ENCODE results near the gene FSTL3. TPM values are rescaled to one million over a fixed set of nuclear protein-coding genes. Genes with fewer than 3 reads are reported as not detected.

The FSTL3 gene
- total and polyA plus RNA-seq, 2 of the 13 experiments (the other 11 are each of a cell fraction or from before 2014, with no cell fraction given) = 13.5 to 15.6 TPM

GRCh38 chr19:633068-633785 lies 43.0 kb upstream of the FSTL3 start, which contains the start of gene POLRMT (continued):
- TF ChIP-seq, protein P1, sequence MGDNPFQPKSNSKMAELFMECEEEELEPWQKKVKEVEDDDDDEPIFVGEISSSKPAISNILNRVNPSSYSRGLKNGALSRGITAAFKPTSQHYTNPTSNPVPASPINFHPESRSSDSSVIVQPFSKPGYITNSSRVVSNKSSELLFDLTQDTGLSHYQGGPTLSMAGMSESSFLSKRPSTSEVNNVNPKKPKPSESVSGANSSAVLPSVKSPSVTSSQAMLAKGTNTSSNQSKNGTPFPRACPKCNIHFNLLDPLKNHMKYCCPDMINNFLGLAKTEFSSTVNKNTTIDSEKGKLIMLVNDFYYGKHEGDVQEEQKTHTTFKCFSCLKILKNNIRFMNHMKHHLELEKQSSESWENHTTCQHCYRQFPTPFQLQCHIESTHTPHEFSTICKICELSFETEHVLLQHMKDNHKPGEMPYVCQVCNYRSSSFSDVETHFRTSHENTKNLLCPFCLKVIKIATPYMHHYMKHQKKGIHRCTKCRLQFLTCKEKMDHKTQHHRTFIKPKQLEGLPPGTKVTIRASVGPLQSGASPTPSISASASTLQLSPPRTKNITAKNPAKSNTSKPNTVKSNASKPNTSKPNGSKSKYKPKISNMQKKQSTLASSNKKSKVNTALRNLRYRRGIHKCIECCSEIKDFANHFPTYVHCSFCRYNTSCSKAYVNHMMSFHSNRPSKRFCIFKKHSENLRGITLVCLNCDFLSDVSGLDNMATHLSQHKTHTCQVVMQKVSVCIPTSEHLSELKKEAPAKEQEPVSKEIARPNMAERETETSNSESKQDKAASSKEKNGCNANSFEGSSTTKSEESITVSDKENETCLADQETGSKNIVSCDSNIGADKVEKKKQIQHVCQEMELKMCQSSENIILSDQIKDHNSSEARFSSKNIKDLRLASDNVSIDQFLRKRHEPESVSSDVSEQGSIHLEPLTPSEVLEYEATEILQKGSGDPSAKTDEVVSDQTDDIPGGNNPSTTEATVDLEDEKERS (CRISPR knock-in tag; IDR thresholded peaks at IDR 0.05) = no peak
- TF ChIP-seq, protein P2, sequence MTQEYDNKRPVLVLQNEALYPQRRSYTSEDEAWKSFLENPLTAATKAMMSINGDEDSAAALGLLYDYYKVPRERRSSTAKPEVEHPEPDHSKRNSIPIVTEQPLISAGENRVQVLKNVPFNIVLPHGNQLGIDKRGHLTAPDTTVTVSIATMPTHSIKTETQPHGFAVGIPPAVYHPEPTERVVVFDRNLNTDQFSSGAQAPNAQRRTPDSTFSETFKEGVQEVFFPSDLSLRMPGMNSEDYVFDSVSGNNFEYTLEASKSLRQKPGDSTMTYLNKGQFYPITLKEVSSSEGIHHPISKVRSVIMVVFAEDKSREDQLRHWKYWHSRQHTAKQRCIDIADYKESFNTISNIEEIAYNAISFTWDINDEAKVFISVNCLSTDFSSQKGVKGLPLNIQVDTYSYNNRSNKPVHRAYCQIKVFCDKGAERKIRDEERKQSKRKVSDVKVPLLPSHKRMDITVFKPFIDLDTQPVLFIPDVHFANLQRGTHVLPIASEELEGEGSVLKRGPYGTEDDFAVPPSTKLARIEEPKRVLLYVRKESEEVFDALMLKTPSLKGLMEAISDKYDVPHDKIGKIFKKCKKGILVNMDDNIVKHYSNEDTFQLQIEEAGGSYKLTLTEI (CRISPR knock-in tag; conservative IDR thresholded peaks at IDR 0.05) = no peak
- TF ChIP-seq ZMYM2 (CRISPR knock-in tag; IDR thresholded peaks at IDR 0.05) (no peak), ZNF816 (CRISPR knock-in tag; IDR thresholded peaks at IDR 0.05; ENCODE audit: borderline replicate concordance) (peak; percentile 44; the same call in 1 of the 2 replicates), NR3C1 (CRISPR knock-in tag; IDR thresholded peaks at IDR 0.05) (no peak), SOX13 (IDR thresholded peaks at IDR 0.05) (no peak), SOX13 (CRISPR knock-in tag; conservative IDR thresholded peaks at IDR 0.05 in 1 of 2, IDR thresholded peaks at IDR 0.05 in 1 of 2) (no peak), ARID5B (CRISPR knock-in tag; IDR thresholded peaks at IDR 0.05) (peak; percentile 6; the same call in 1 of the 2 replicates), ADNP (CRISPR knock-in tag; IDR thresholded peaks at IDR 0.05) (no peak), TEF (CRISPR knock-in tag; IDR thresholded peaks at IDR 0.05) (peak; percentile 35; the same call in 1 of the 2 replicates), NONO (IDR thresholded peaks at IDR 0.05) (no peak), NONO (CRISPR knock-in tag; conservative IDR thresholded peaks at IDR 0.05) (peak; percentile 32; the same call in 1 of the 2 replicates), BORCS8-MEF2B (CRISPR knock-in tag; IDR thresholded peaks at IDR 0.05) (no peak), SRSF4 (IDR thresholded peaks at IDR 0.05; ENCODE audit: low read depth, low read length, poor library complexity, severe bottlenecking) (no peak), ERF (CRISPR knock-in tag; IDR thresholded peaks at IDR 0.05) (peak; percentile 81), MAF1 (CRISPR knock-in tag; IDR thresholded peaks at IDR 0.05; ENCODE audit: borderline replicate concordance) (0 out of 2 replicates have a peak, but pooled peaks have one; percentile 71)
- TF ChIP-seq, protein P3, sequence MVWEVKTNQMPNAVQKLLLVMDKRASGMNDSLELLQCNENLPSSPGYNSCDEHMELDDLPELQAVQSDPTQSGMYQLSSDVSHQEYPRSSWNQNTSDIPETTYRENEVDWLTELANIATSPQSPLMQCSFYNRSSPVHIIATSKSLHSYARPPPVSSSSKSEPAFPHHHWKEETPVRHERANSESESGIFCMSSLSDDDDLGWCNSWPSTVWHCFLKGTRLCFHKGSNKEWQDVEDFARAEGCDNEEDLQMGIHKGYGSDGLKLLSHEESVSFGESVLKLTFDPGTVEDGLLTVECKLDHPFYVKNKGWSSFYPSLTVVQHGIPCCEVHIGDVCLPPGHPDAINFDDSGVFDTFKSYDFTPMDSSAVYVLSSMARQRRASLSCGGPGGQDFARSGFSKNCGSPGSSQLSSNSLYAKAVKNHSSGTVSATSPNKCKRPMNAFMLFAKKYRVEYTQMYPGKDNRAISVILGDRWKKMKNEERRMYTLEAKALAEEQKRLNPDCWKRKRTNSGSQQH (CRISPR knock-in tag; IDR thresholded peaks at IDR 0.05; ENCODE audit: low read depth) = peak; percentile 54; the same call in 1 of the 2 replicates
- TF ChIP-seq, protein P4, sequence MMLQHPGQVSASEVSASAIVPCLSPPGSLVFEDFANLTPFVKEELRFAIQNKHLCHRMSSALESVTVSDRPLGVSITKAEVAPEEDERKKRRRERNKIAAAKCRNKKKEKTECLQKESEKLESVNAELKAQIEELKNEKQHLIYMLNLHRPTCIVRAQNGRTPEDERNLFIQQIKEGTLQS (CRISPR knock-in tag; IDR thresholded peaks at IDR 0.05) = no peak

All from HepG2 (cell line).